K562 (cell line): ENCODE results near the gene PRSS38. TPM values are rescaled to one million over a fixed set of nuclear protein-coding genes. Genes with fewer than 3 reads are reported as not detected.

ENCODE experiments used
- CBFB ChIP-seq: sonication (generic); formaldehyde crosslinking; IDR thresholded peaks from 2 replicates; pipeline ENCODE4 v1.4.0; 2020; ENCODE audit warnings: mild to moderate bottlenecking, missing genetic modification reagents
- CEBPG ChIP-seq, 3 experiments: fragments of 200-800 bp in 1 of 3; sonication (Bioruptor generic) in 1 of 3; sonication (generic) in 1 of 3; formaldehyde crosslinking in 1 of 3; IDR thresholded peaks in 2 of 3; conservative IDR thresholded peaks in 1 of 3; 2 replicates each; pipeline versions ENCODE4 v1.6.1 to v1.8.0; 2016 to 2022; ENCODE audit warnings: missing compliant biosample characterization in 2 of 3, missing genetic modification characterization in 2 of 3, mild to moderate bottlenecking in 1 of 3, missing genetic modification reagents in 1 of 3
- CUX1 ChIP-seq: fragments of 200-800 bp; sonication (Bioruptor generic); IDR thresholded peaks from 2 replicates; pipeline ENCODE4 v1.6.1; 2016; ENCODE audit warnings: missing genetic modification characterization, missing compliant biosample characterization
- ELK1 ChIP-seq: sonication (generic); formaldehyde crosslinking; IDR thresholded peaks from 2 replicates; pipeline ENCODE4 v1.8.1; 2022; ENCODE audit warnings: missing genetic modification reagents
- ESRRA ChIP-seq: fragments of 450-650 bp; IDR thresholded peaks from 2 replicates; pipeline ENCODE4 v1.6.1; 2014; ENCODE audit warnings: low read depth, mild to moderate bottlenecking, moderate library complexity, borderline replicate concordance
- ETV1 ChIP-seq: fragments of 450-650 bp; conservative IDR thresholded peaks from 2 replicates; pipeline ENCODE4 v1.6.1; 2016; ENCODE audit warnings: missing genetic modification characterization, control low read depth, low read depth, missing compliant biosample characterization
- KDM5B ChIP-seq: fragments of 200-600 bp; sonication (generic); IDR thresholded peaks from 2 replicates; pipeline ENCODE4 v1.6.1; 2012; ENCODE audit warnings: low read depth, mild to moderate bottlenecking, moderate library complexity, low read length, control low read depth, inconsistent platforms; ENCODE audit not compliant: insufficient replicate concordance
- L3MBTL2 ChIP-seq: fragments of 450-650 bp; IDR thresholded peaks from 2 replicates; pipeline ENCODE4 v1.6.1; 2016; ENCODE audit warnings: mild to moderate bottlenecking, moderate library complexity
- MAFF ChIP-seq: IDR thresholded peaks from 2 replicates; pipeline ENCODE4 v1.6.1; 2012; ENCODE audit warnings: low read length, improper control_type of control experiment
- MECOM ChIP-seq: fragments of 250-450 bp; sonication (Bioruptor Pico); IDR thresholded peaks from 2 replicates; pipeline ENCODE4 v1.8.0; 2022; ENCODE audit warnings: inconsistent platforms
- PHF21A ChIP-seq: fragments of 450-650 bp; IDR thresholded peaks from 2 replicates; pipeline ENCODE4 v1.6.1; 2017; ENCODE audit warnings: low read depth, borderline replicate concordance
- SMARCE1 ChIP-seq: fragments of 450-650 bp; IDR thresholded peaks from 2 replicates; pipeline ENCODE4 v1.7.1; 2016; ENCODE audit warnings: mild to moderate bottlenecking
- SRSF3 ChIP-seq: fragments of 200-400 bp; formaldehyde crosslinking; IDR thresholded peaks from 2 replicates; pipeline ENCODE4 v1.6.1; 2016; ENCODE audit warnings: mild to moderate bottlenecking, low read length, moderate library complexity; ENCODE audit not compliant: insufficient read depth
- ZNF316 ChIP-seq: fragments of 450-650 bp; IDR thresholded peaks from 2 replicates; pipeline ENCODE4 v1.6.1; 2016
- ZNF707 ChIP-seq: fragments of 250-450 bp; sonication (Bioruptor Pico); conservative IDR thresholded peaks from 2 replicates; pipeline ENCODE4 v1.8.0; 2022; ENCODE audit warnings: inconsistent platforms, mild to moderate bottlenecking, moderate library complexity
- ZNF77 ChIP-seq: fragments of 250-450 bp; sonication (Bioruptor Pico); IDR thresholded peaks from 2 replicates; pipeline ENCODE4 v1.5.0; 2020
- polyA plus RNA-seq, 8 experiments: library from polyadenylated mRNA; depleted of rRNA in 4 of 8; stranded (reverse) in 5 of 8; unstranded in 3 of 8; fragments of >200 nt; fragmentation: Nextera tagmentation in 2 of 8; fragmentation: Illumina TruSeq in 1 of 8; extraction: Ambion mirVana in 2 of 8; extraction: Trizol in 1 of 8; gene quantifications; 2 replicates each; pipeline versions ENCODE4 v1.2.1 to v1.2.3, GENCODE V29; 2011 to 2014; ENCODE audit warnings: inconsistent platforms in 1 of 8, missing spikeins in 1 of 8
- total RNA-seq, 7 experiments: library from RNA; depleted of rRNA in 6 of 7; stranded (reverse); fragments of >200 nt in 6 of 7; fragmentation: Illumina TruSeq in 2 of 7; extraction: Trizol in 2 of 7; gene quantifications; 2 replicates each; pipeline versions ENCODE4 v1.2.1 to v1.2.3, GENCODE V29; 2011 to 2021; ENCODE audit warnings: low replicate concordance in 1 of 7
- TF ChIP-seq, protein P1 (sequence below), 2 experiments: fragments of 200-800 bp in 1 of 2; sonication (Bioruptor generic) in 1 of 2; sonication (generic) in 1 of 2; formaldehyde crosslinking in 1 of 2; IDR thresholded peaks in 1 of 2; conservative IDR thresholded peaks in 1 of 2; 2 replicates each; pipeline versions ENCODE4 v1.5.0 to v1.6.1; 2016 to 2020; ENCODE audit warnings: missing compliant biosample characterization in 1 of 2, missing genetic modification characterization in 1 of 2, missing genetic modification reagents in 1 of 2
- TF ChIP-seq, protein P2 (sequence below): fragments of 200-400 bp; formaldehyde crosslinking; IDR thresholded peaks from 2 replicates; pipeline ENCODE4 v1.6.1; 2017; ENCODE audit warnings: mild to moderate bottlenecking, low read depth, low read length, moderate library complexity

The PRSS38 gene
- total and polyA plus RNA-seq, 9 of the 15 experiments (the other 6 are each of a cell fraction or from before 2014, with no cell fraction given) = 0.09 to 0.14 TPM; not detected in 7

- TF ChIP-seq ESRRA (peak; percentile 77; the same call in 1 of the 2 replicates), ZNF77 (CRISPR knock-in tag) (no peak), KDM5B (no peak), L3MBTL2 (no peak), MAFF (peak; percentile 71), ZNF707 (no peak), ELK1 (CRISPR knock-in tag) (no peak), SMARCE1 (peak; percentile 88), CUX1 (CRISPR knock-in tag) (no peak), MECOM (CRISPR knock-in tag) (no peak), ZNF316 (peak; percentile 39; the same call in 1 of the 2 replicates), PHF21A (no peak), SRSF3 (no peak), ETV1 (tag) (no peak), CBFB (CRISPR knock-in tag) (no peak), CEBPG (CRISPR knock-in tag; IDR thresholded peaks at IDR 0.05) (no peak), CEBPG (tag; conservative IDR thresholded peaks at IDR 0.05 in 1 of 2, IDR thresholded peaks at IDR 0.05 in 1 of 2) (peak; percentile 65 to 67)
- TF ChIP-seq, protein P1, sequence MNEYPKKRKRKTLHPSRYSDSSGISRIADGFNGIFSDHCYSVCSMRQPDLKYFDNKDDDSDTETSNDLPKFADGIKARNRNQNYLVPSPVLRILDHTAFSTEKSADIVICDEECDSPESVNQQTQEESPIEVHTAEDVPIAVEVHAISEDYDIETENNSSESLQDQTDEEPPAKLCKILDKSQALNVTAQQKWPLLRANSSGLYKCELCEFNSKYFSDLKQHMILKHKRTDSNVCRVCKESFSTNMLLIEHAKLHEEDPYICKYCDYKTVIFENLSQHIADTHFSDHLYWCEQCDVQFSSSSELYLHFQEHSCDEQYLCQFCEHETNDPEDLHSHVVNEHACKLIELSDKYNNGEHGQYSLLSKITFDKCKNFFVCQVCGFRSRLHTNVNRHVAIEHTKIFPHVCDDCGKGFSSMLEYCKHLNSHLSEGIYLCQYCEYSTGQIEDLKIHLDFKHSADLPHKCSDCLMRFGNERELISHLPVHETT (CRISPR knock-in tag; conservative IDR thresholded peaks at IDR 0.05 in 1 of 2, IDR thresholded peaks at IDR 0.05 in 1 of 2) = 0 out of 4 replicates have a peak, but pooled peaks of 1 of the 2 experiments have one; percentile 23
- TF ChIP-seq, protein P2, sequence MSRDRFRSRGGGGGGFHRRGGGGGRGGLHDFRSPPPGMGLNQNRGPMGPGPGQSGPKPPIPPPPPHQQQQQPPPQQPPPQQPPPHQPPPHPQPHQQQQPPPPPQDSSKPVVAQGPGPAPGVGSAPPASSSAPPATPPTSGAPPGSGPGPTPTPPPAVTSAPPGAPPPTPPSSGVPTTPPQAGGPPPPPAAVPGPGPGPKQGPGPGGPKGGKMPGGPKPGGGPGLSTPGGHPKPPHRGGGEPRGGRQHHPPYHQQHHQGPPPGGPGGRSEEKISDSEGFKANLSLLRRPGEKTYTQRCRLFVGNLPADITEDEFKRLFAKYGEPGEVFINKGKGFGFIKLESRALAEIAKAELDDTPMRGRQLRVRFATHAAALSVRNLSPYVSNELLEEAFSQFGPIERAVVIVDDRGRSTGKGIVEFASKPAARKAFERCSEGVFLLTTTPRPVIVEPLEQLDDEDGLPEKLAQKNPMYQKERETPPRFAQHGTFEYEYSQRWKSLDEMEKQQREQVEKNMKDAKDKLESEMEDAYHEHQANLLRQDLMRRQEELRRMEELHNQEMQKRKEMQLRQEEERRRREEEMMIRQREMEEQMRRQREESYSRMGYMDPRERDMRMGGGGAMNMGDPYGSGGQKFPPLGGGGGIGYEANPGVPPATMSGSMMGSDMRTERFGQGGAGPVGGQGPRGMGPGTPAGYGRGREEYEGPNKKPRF = no peak
These were observed 33.0 kb downstream of the PRSS38 start (continued) for GRCh38 chr1:227848430-227848932.
